Transverse colon (tissue), 4 donors: ENCODE measurements around the gene PKMYT1. TPM values are rescaled to one million over a fixed set of nuclear protein-coding genes. Genes with fewer than 3 reads are reported as not detected.

Experiments used
- DNase-seq: peaks from one replicate; pipeline ENCODE4 v3.0.0-alpha.2; 2019
- H3K27ac ChIP-seq, 4 donors: fragments of 200-600 bp; sonication (generic); 2 replicates each; pipeline ENCODE4 v1.5.1; 2016 to 2018; ENCODE audit warnings: inconsistent platforms in 4 of 4
- H3K27me3 ChIP-seq: fragments of 200-600 bp; sonication (generic); 2 replicates; pipeline ENCODE4 v1.5.1; 2017; ENCODE audit warnings: inconsistent platforms
- H3K36me3 ChIP-seq, 4 donors: fragments of 200-600 bp; sonication (generic); 2 replicates each; pipeline ENCODE4 v1.5.1; 2017 to 2019; ENCODE audit warnings: inconsistent platforms in 4 of 4
- H3K4me1 ChIP-seq, 4 donors: fragments of 200-600 bp; sonication (generic); 2 replicates each; pipeline ENCODE4 v1.5.1; 2017 to 2020; ENCODE audit warnings: inconsistent platforms in 4 of 4
- H3K4me3 ChIP-seq, 4 donors: fragments of 200-600 bp; sonication (generic); 1 replicate in 1 of 4; 2 replicates in 3 of 4; pipeline versions ENCODE4 v1.5.1 to v1.6.1; 2017 to 2019; ENCODE audit warnings: inconsistent platforms in 4 of 4
- H3K9me3 ChIP-seq, 2 donors: fragments of 200-600 bp; sonication (generic); 2 replicates each; pipeline ENCODE4 v1.5.1; 2017 to 2019; ENCODE audit warnings: inconsistent platforms in 2 of 2
- EP300 ChIP-seq: sonication (generic); formaldehyde crosslinking; IDR thresholded peaks from one replicate; pipeline ENCODE4 v1.6.1; 2017; ENCODE audit warnings: antibody characterized with exemption, low read depth
- POLR2A ChIP-seq: fragments of 450-650 bp; IDR thresholded peaks from one replicate; pipeline ENCODE4 v1.6.1; 2016; ENCODE audit warnings: antibody characterized with exemption, mild to moderate bottlenecking, moderate library complexity
- POLR2AphosphoS5 ChIP-seq, 3 donors: sonication (generic); formaldehyde crosslinking; IDR thresholded peaks; one replicate each; pipeline ENCODE4 v1.6.1; 2016; ENCODE audit warnings: antibody characterized with exemption in 3 of 3
- WGBS, 2 donors: methylation state at CpG; one replicate each; pipeline ENCODE4 v1.1.5; 2018; ENCODE audit warnings: low coverage in 1 of 2; 5-methylcytosine and 5-hydroxymethylcytosine counted together
- in situ Hi-C, 4 donors: fragments of 200-750 bp; cut with MboI; loops; one replicate each; pipeline versions ENCODE4 v1.15.0 to v1.15.1; 2017; ENCODE audit warnings: low sequenced_read_pairs in 3 of 4, low pct_ligation_motif_present in 1 of 4, low pct_unique_long_range_greater_than_20kb in 1 of 4
- intact Hi-C: fragments of 100-400 bp; cut with DNase I; formaldehyde crosslinking; loops from one replicate; pipeline ENCODE4 v1.15.1; 2023; ENCODE audit warnings: low total_unique reads
- total RNA-seq, 4 donors: library from RNA; depleted of rRNA; stranded (reverse); fragments of >200 nt; gene quantifications; one replicate each; pipeline ENCODE4 v1.1.0, GENCODE V29; 2016
- TF ChIP-seq, protein P1 (sequence below), 5 experiments: fragments of 200-600 bp in 3 of 5; fragments of 450-650 bp in 2 of 5; sonication (generic) in 3 of 5; IDR thresholded peaks; 1 replicate in 2 of 5; 2 replicates in 3 of 5; pipeline ENCODE4 v1.5.1; 2016 to 2017; ENCODE audit warnings: antibody characterized with exemption in 5 of 5, inconsistent platforms in 3 of 5, mild to moderate bottlenecking in 2 of 5, moderate library complexity in 1 of 5

Gene PKMYT1
- total RNA-seq, 4 donors from 2014 or later = 0.55 to 3.6 (median 3.0) TPM; not detected in 1

DNA sequence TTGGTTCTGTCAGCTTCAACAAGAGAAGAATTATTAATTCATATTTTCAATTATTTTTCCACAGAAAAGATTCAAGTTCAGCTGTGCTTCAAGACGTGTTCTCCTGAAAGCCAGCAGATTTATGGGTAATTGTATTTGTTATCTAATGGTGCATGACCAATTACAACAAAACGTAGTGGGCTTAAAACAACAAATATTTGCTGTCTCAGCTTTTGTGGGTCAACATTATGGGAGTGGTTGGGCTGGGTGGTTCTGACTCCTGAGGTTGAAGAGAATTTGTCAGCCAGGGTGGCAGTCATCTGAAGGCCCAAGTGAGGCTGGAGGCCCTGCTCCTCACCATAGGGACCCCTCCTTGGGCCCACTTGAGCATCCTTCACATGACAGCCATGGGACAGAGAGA lies 40.3 kb downstream of the PKMYT1 start:
- peaks cover 0 to 34% (median 10%) of the 10 kb centered on the region in 4 donors for H3K36me3 ChIP-seq
- TF ChIP-seq, protein P1, sequence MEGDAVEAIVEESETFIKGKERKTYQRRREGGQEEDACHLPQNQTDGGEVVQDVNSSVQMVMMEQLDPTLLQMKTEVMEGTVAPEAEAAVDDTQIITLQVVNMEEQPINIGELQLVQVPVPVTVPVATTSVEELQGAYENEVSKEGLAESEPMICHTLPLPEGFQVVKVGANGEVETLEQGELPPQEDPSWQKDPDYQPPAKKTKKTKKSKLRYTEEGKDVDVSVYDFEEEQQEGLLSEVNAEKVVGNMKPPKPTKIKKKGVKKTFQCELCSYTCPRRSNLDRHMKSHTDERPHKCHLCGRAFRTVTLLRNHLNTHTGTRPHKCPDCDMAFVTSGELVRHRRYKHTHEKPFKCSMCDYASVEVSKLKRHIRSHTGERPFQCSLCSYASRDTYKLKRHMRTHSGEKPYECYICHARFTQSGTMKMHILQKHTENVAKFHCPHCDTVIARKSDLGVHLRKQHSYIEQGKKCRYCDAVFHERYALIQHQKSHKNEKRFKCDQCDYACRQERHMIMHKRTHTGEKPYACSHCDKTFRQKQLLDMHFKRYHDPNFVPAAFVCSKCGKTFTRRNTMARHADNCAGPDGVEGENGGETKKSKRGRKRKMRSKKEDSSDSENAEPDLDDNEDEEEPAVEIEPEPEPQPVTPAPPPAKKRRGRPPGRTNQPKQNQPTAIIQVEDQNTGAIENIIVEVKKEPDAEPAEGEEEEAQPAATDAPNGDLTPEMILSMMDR (IDR thresholded peaks at IDR 0.05) = no peak
- TF ChIP-seq POLR2A (no peak), EP300 (no peak), POLR2AphosphoS5 (IDR thresholded peaks at IDR 0.05) (no peak)
- intact Hi-C loops = no loop called here
- no peaks in the 10 kb centered on the region for H3K9me3 ChIP-seq
- no peaks in the 10 kb centered on the region for H3K4me1 ChIP-seq
- H3K27ac ChIP-seq = no peak overlapping the region
- no peak overlapping the region for H3K4me3 ChIP-seq
- in situ Hi-C loops = no loop called here
- DNase-seq = no peak
- H3K27me3 ChIP-seq = no peaks in the 10 kb centered on the region
- 87 to 88% methylated on average over 2 of the region's 2 CpGs for whole genome bisulfite sequencing, 2 donors

DNA sequence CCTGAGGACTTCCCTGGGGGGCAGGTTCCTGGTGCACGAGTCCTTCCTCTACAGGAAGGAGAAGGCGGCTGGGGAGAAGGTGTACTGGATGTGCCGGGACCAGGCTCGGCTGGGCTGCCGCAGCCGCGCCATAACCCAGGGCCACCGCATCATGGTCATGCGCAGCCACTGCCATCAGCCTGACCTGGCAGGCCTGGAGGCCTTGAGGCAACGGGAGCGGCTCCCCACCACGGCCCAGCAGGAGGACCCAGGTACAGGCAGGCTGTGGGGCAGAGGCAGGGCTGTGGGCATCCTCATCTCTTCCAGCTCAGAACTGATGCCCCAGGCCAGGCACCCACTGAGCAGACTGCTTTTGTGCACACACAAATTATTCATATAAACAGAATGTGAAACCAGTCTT lies 42.0 kb downstream of the PKMYT1 start:
- 95% methylated on average over 12 of the region's 12 CpGs; no CpG with 5 or more reads in 1 of the 2 donors for WGBS, 2 donors
- Histone ChIP-seq H3K9me3 (no peaks in the 10 kb centered on the region), H3K4me3 (no peak overlapping the region), H3K36me3 (peaks cover 0 to 48% (median 13%) of the 10 kb centered on the region in 4 donors), H3K27ac (no peak overlapping the region), H3K4me1 (no peaks in the 10 kb centered on the region), H3K27me3 (no peaks in the 10 kb centered on the region)
- DNase-seq = no peak
- TF ChIP-seq EP300 = no peak
- TF ChIP-seq POLR2A = no peak
- TF ChIP-seq, protein P1 (IDR thresholded peaks at IDR 0.05) = no peak
- no peak for TF ChIP-seq POLR2AphosphoS5 (IDR thresholded peaks at IDR 0.05)
- in situ Hi-C loops = no loop called here
- intact Hi-C loops = no loop called here

DNA sequence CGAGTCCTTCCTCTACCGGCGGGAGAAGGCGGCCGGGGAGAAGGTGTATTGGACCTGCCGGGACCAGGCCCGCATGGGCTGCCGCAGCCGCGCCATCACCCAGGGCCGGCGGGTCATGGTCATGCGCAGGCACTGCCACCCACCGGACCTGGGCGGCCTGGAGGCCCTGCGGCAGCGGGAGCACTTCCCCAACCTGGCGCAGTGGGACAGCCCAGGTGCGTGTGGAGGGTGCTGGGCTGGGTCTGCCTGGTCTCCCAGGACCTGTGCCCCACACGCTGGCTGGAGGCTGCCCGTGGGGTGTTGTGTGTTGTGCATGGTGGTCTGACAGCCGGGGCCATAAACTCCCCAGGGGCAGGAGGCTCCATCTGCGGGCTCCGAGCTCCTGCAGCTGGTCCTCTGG lies 43.1 kb downstream of the PKMYT1 start:
- no peak for DNase-seq
- TF ChIP-seq, protein P1 (IDR thresholded peaks at IDR 0.05) = no peak
- TF ChIP-seq EP300 = no peak
- Histone ChIP-seq H3K36me3 (peaks cover 0 to 51% (median 13%) of the 10 kb centered on the region in 4 donors), H3K4me3 (no peak overlapping the region), H3K9me3 (no peaks in the 10 kb centered on the region), H3K27me3 (no peaks in the 10 kb centered on the region), H3K27ac (no peak overlapping the region), H3K4me1 (no peaks in the 10 kb centered on the region)
- 94% methylated on average over 24 of the region's 24 CpGs; no CpG with 5 or more reads in 1 of the 2 donors for WGBS, 2 donors
- intact Hi-C loops (no loop called here), in situ Hi-C loops (no loop called here)

DNA sequence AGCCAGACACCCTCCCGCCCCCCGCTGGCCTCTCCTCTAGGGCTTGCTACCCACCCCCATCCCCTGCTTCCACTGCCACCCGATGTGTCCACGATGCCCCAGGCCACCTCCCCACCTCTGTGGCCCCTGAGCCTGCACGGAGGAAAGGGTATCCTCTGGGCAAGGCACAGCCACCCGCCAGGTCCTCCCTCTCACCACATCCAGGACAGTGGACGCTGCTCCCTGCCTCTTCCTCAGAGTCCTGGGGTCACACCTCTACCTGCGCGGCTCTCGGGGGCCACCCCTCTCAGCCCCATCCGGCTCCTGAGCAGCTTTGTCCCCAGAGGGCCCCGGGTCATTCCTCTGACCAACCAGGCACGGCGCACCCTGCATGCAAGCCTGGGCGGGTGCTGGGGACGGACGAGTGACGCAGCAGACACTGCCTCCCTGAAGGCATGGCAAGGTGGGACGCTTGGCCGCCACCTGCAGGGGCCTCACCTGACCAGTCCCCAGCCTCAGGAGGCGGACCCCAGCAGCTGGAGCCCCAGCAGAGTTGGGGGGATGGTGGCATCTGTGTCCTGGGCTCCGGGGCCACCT lies 43.7 kb downstream of the PKMYT1 start:
- TF ChIP-seq POLR2A (no peak), EP300 (no peak), POLR2AphosphoS5 (IDR thresholded peaks at IDR 0.05) (no peak)
- TF ChIP-seq, protein P1 (IDR thresholded peaks at IDR 0.05) = no peak
- H3K9me3 ChIP-seq = no peaks in the 10 kb centered on the region
- in situ Hi-C loops (no loop called here), intact Hi-C loops (no loop called here)
- H3K27ac ChIP-seq = no peak overlapping the region
- no peak for DNase-seq
- 85% methylated on average over 15 of the region's 22 CpGs; no CpG with 5 or more reads in 1 of the 2 donors for WGBS, 2 donors
- H3K27me3 ChIP-seq = no peaks in the 10 kb centered on the region
- no peaks in the 10 kb centered on the region for H3K4me1 ChIP-seq
- peaks cover 0 to 51% (median 13%) of the 10 kb centered on the region in 4 donors for H3K36me3 ChIP-seq
- no peak overlapping the region for H3K4me3 ChIP-seq
